Endodermal cell (in vitro differentiated cells): ENCODE results near the gene AGRN. TPM values are rescaled to one million over a fixed set of nuclear protein-coding genes. Genes with fewer than 3 reads are reported as not detected.

Source experiments
- DNase-seq: peaks from one replicate; pipeline ENCODE4 v3.0.0-alpha.2; 2017
- H3K27ac ChIP-seq: 2 replicates; pipeline ENCODE4 v1.5.1; 2013; ENCODE audit warnings: mild to moderate bottlenecking, low read depth, low read length, moderate library complexity
- H3K27me3 ChIP-seq: 2 replicates; pipeline ENCODE4 v1.6.1; 2013; ENCODE audit warnings: mild to moderate bottlenecking, low read length, moderate library complexity; ENCODE audit not compliant: insufficient read depth, control insufficient read depth, poor library complexity, severe bottlenecking
- H3K36me3 ChIP-seq: 2 replicates; pipeline ENCODE4 v1.7.0; 2013; ENCODE audit warnings: mild to moderate bottlenecking, low read length, moderate library complexity; ENCODE audit not compliant: control insufficient read depth, insufficient read depth
- H3K4me1 ChIP-seq: one replicate; pipeline ENCODE4 v1.7.0; 2013; ENCODE audit warnings: low read length; ENCODE audit not compliant: control insufficient read depth, insufficient read depth
- H3K4me3 ChIP-seq: 2 replicates; pipeline ENCODE4 v1.5.1; 2013; ENCODE audit warnings: mild to moderate bottlenecking, low read length, moderate library complexity
- H3K9ac ChIP-seq: 2 replicates; pipeline ENCODE4 v1.6.1; 2013; ENCODE audit warnings: mild to moderate bottlenecking, low read length, moderate library complexity; ENCODE audit not compliant: poor library complexity, severe bottlenecking; ENCODE audit errors: extremely low read depth
- H3K9me3 ChIP-seq: 2 replicates; pipeline ENCODE4 v1.6.1; 2013; ENCODE audit warnings: mild to moderate bottlenecking, low read length, moderate library complexity; ENCODE audit not compliant: control insufficient read depth
- H3K27ac Mint-ChIP-seq: 2 replicates; pipeline ENCODE4 v1.8.0; 2020; ENCODE audit warnings: mixed read lengths
- H3K27me3 Mint-ChIP-seq: 2 replicates; pipeline ENCODE4 v1.8.0; 2021; ENCODE audit warnings: mild to moderate bottlenecking, mixed read lengths; ENCODE audit not compliant: insufficient read depth
- H3K36me3 Mint-ChIP-seq: 2 replicates; pipeline ENCODE4 v1.8.0; 2020; ENCODE audit warnings: low read depth, mixed read lengths
- H3K4me1 Mint-ChIP-seq: 2 replicates; pipeline ENCODE4 v1.8.0; 2020; ENCODE audit warnings: mixed read lengths
- H3K4me3 Mint-ChIP-seq: 2 replicates; pipeline ENCODE4 v1.8.0; 2020; ENCODE audit warnings: mild to moderate bottlenecking, moderate library complexity, mixed read lengths
- H3K9me3 Mint-ChIP-seq: 2 replicates; pipeline ENCODE4 v1.8.0; 2020; ENCODE audit warnings: mild to moderate bottlenecking, mixed read lengths
- WGBS, 2 experiments: methylation state at CpG; one replicate each; pipeline versions ENCODE4 v1.1.5 to v1.1.7; 2013; ENCODE audit warnings: missing lambda C conversion rate in 2 of 2, mixed read lengths in 1 of 2; ENCODE audit not compliant: insufficient coverage in 1 of 2, insufficient read length in 1 of 2; 5-methylcytosine and 5-hydroxymethylcytosine counted together
- total RNA-seq, 2 donors: library from RNA; stranded (reverse); fragmentation: NEBNext Ultra II Directional in 1 of 2; extraction: Animal tissue kit (Norgen Biotek cat#: 25700) in 1 of 2; gene quantifications; 2 replicates in 1 of 2; 3 replicates in 1 of 2; pipeline ENCODE4 v1.2.1, GENCODE V29; 2021
- TF ChIP-seq, protein P1 (sequence below): fragments of 200-600 bp; sonication (generic); conservative IDR thresholded peaks from 2 replicates; pipeline ENCODE4 v1.5.0; 2021; ENCODE audit warnings: antibody characterized with exemption, mild to moderate bottlenecking

Gene AGRN
- total RNA-seq, 2 donors from 2014 or later = 269 to 288 TPM

DNA sequence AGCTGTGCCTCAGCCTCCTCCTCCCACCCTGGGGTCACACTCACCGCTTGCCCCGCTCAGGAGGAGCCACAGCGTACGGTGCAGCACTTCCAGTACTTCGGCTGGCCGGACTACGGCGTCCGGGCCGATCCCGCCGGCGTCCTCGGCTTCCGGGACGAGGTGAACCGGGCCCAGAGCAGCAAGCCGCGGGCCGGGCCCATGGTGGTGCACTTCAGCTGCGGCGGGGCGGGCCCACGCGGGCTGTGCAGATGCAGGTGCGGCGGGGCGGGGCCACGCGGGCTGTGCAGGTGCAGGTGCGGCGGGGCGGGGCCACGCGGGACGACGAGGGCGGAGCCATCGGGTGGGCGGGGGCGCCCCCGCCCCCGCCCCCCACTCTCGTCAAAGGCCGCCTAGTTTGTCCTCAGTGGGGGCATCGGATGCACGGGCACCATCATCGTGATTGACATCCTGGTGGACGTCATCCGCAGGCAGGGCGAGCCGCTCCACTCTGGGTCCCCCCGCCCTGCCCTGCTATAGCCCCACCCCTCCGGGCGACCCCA lies 48.7 kb downstream of the AGRN start:
- 0 to 5% methylated on average over 1 to 53 of the region's 55 CpGs for WGBS, 2 experiments
- Histone ChIP-seq H3K4me3 (no peak overlapping the region), H3K9ac (no peak overlapping the region), H3K27me3 (peaks cover 44% of the 10 kb centered on the region), H3K27ac (no peak overlapping the region), H3K4me1 (no peaks in the 10 kb centered on the region), H3K36me3 (no peaks in the 10 kb centered on the region), H3K9me3 (no peaks in the 10 kb centered on the region)
- no peak overlapping the region for H3K27ac Mint-ChIP-seq
- H3K4me1 Mint-ChIP-seq = no peaks in the 10 kb centered on the region
- no peaks in the 10 kb centered on the region for H3K9me3 Mint-ChIP-seq
- peak; percentile 84 for DNase-seq
- TF ChIP-seq, protein P1, sequence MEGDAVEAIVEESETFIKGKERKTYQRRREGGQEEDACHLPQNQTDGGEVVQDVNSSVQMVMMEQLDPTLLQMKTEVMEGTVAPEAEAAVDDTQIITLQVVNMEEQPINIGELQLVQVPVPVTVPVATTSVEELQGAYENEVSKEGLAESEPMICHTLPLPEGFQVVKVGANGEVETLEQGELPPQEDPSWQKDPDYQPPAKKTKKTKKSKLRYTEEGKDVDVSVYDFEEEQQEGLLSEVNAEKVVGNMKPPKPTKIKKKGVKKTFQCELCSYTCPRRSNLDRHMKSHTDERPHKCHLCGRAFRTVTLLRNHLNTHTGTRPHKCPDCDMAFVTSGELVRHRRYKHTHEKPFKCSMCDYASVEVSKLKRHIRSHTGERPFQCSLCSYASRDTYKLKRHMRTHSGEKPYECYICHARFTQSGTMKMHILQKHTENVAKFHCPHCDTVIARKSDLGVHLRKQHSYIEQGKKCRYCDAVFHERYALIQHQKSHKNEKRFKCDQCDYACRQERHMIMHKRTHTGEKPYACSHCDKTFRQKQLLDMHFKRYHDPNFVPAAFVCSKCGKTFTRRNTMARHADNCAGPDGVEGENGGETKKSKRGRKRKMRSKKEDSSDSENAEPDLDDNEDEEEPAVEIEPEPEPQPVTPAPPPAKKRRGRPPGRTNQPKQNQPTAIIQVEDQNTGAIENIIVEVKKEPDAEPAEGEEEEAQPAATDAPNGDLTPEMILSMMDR = no peak
- H3K36me3 Mint-ChIP-seq = no peaks in the 10 kb centered on the region
- peak overlapping the region; percentile 52 for H3K4me3 Mint-ChIP-seq
- peaks cover 50% of the 10 kb centered on the region for H3K27me3 Mint-ChIP-seq

DNA sequence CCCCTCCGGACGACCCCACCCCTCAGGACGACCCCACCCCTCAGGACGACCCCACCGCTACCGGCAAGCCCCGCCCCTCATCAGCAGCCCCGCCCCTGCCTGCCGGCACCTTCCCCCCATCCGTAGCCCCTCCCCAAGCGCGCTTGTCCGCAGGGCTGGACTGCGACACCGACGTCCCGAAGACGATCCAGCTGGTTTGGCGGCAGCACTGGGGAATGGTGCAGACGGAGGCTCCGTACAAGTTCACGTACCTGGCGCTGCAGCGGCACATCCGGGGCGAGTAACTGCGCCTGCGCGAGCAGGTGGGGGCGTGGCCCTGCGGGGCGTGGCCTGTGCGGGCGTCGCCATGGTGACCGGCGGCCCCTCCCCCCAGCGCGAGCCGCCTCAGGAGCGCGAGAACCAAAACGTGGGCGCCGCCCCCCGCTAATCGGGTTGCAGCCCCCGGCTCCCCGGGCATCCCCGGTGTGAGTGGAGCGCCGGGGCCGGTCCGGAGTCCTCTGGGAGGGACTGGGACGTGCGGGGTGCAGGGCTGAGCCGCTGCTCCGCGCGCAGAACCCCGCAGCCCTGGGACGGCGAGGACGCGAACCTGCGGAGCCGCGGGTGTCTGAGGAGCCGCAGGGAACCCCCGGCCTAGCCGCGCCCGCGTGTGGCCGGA lies 49.3 kb downstream of the AGRN start:
- Mint-ChIP-seq H3K4me1 (no peaks in the 10 kb centered on the region), H3K36me3 (no peaks in the 10 kb centered on the region), H3K27me3 (peaks cover 47% of the 10 kb centered on the region), H3K27ac (no peak overlapping the region), H3K4me3 (peak overlapping the region; percentile 52), H3K9me3 (no peaks in the 10 kb centered on the region)
- Histone ChIP-seq H3K4me1 (no peaks in the 10 kb centered on the region), H3K36me3 (no peaks in the 10 kb centered on the region), H3K27ac (no peak overlapping the region), H3K27me3 (peaks cover 39% of the 10 kb centered on the region), H3K4me3 (peak overlapping the region; percentile 75), H3K9ac (no peak overlapping the region), H3K9me3 (no peaks in the 10 kb centered on the region)
- TF ChIP-seq, protein P1 = no peak
- WGBS, 2 experiments = 4% methylated on average over 72 of the region's 75 CpGs; no CpG with 5 or more reads in 1 of the 2 experiments
- DNase-seq = peak; percentile 96

DNA sequence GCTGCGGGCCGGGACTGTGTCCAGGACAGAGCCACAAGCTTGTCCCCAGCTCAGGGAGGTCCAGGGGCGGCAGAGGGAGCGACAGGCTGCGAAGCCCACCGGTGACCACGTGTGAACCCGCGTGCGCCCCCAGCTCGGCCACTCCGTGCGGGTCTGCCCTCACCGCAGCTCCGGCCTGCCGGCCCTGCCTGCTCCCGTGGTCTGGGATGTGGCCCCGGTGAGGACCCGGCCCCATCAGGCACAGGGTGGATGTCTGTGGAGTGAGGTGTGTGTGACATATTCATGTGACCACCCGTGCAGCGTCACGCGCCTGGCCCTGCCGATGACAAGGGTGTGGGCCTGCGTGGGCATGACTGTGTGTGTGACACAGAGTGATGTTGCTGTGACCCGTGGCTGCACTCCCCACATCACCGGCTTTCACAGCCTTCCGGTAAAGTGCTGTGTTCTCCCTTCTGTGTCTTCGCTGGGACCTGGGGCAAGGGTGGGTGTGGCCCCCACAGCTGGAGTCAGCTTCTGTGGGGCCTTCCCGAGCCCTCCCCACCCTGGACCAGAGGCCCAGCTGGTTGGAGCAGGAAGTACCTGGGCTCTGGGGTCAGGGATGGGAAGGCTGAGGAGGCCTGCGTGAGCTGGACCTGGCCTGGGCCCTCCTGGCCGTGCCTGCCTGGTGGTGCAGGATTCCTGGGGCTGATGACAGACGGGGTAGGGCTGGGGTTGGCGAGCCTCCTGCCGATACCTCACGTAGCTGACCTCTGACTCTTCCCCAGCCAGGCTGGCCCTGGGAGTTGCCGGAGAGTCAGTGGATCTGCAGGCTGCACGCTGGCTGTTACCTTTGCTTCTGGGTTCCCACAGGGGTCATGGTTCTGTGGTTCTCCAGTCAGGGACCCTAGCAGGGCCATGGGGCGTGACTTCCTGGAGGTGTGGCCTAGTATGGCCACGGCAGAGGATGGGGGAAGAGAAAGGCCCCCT lies 50.1 kb downstream of the AGRN start:
- no peak overlapping the region for H3K27ac Mint-ChIP-seq
- no peak overlapping the region for H3K9ac ChIP-seq
- no peak for DNase-seq
- 69 to 73% methylated on average over 16 to 40 of the region's 40 CpGs for WGBS, 2 experiments
- peak overlapping the region; percentile 26 for H3K4me3 Mint-ChIP-seq
- TF ChIP-seq, protein P1 = no peak
- no peak overlapping the region for H3K27ac ChIP-seq
- H3K27me3 ChIP-seq = peaks cover 36% of the 10 kb centered on the region
- no peaks in the 10 kb centered on the region for H3K36me3 Mint-ChIP-seq
- no peaks in the 10 kb centered on the region for H3K9me3 Mint-ChIP-seq
- no peaks in the 10 kb centered on the region for H3K36me3 ChIP-seq
- peak overlapping the region; percentile 75 for H3K4me3 ChIP-seq
- H3K4me1 Mint-ChIP-seq = no peaks in the 10 kb centered on the region
- H3K4me1 ChIP-seq = no peaks in the 10 kb centered on the region
- peaks cover 49% of the 10 kb centered on the region for H3K27me3 Mint-ChIP-seq
- H3K9me3 ChIP-seq = no peaks in the 10 kb centered on the region
